Natural killer cell treated with Interleukin-12 subunit alpha and Interleukin-12 subunit beta and Interleukin-15 and Interleukin-18, amount 100 ng/mL, for 72 hours (primary cell): ENCODE data around the gene PPP2R2C. TPM values are rescaled to one million over a fixed set of nuclear protein-coding genes. Genes with fewer than 3 reads are reported as not detected.

Experiments used
- ATAC-seq, 2 donors: fragments of 150-1000 bp; cut with Tn5 transposase in 1 of 2; sonication (Bioruptor Pico), chemical (Tn5 transposase) in 1 of 2; 2 replicates each; pipeline ENCODE4 v1.10.0; 2021
- DNase-seq: peaks from one replicate; pipeline ENCODE4 v3.0.0; 2022; ENCODE audit warnings: low spot score
- H3K27ac Mint-ChIP-seq, 2 donors: 1 replicate in 1 of 2; 2 replicates in 1 of 2; pipeline ENCODE4 v1.8.0; 2022; ENCODE audit warnings: mixed read lengths in 2 of 2, mild to moderate bottlenecking in 1 of 2, moderate library complexity in 1 of 2
- H3K27me3 Mint-ChIP-seq, 2 donors: 1 replicate in 1 of 2; 2 replicates in 1 of 2; pipeline ENCODE4 v1.8.0; 2022; ENCODE audit warnings: mixed read lengths in 2 of 2
- H3K36me3 Mint-ChIP-seq: one replicate; pipeline ENCODE4 v1.8.0; 2022; ENCODE audit warnings: mixed read lengths
- H3K4me1 Mint-ChIP-seq, 2 donors: 1 replicate in 1 of 2; 2 replicates in 1 of 2; pipeline ENCODE4 v1.8.0; 2022; ENCODE audit warnings: low read depth in 2 of 2, mixed read lengths in 2 of 2, mild to moderate bottlenecking in 1 of 2
- H3K4me3 Mint-ChIP-seq: one replicate; pipeline ENCODE4 v1.8.0; 2022; ENCODE audit warnings: mixed read lengths
- H3K9me3 Mint-ChIP-seq: 2 replicates; pipeline ENCODE4 v1.8.0; 2022; ENCODE audit warnings: mixed read lengths
- total RNA-seq, 2 donors: library from RNA; stranded (reverse); gene quantifications; one replicate each; pipeline ENCODE4 v1.2.3, GENCODE V29; 2022

Gene PPP2R2C
- total RNA-seq, 2 donors from 2014 or later: not detected

- Mint-ChIP-seq H3K4me3 (no peak overlapping the region), H3K27ac (no peak overlapping the region), H3K9me3 (no peaks in the 10 kb centered on the region), H3K27me3 (peaks cover 6 to 11% of the 10 kb centered on the region in 2 donors), H3K36me3 (no peaks in the 10 kb centered on the region), H3K4me1 (no peaks in the 10 kb centered on the region)
- ATAC-seq: no peak
- no peak for DNase-seq
Measured at GRCh38 chr4:6381571-6382123, 90.8 kb downstream of the PPP2R2C start.

- H3K4me1 Mint-ChIP-seq: no peaks in the 10 kb centered on the region
- no peak overlapping the region for H3K27ac Mint-ChIP-seq
- H3K9me3 Mint-ChIP-seq: no peaks in the 10 kb centered on the region
- DNase-seq (no peak), ATAC-seq (no peak)
- H3K36me3 Mint-ChIP-seq: no peaks in the 10 kb centered on the region
- peaks cover 9 to 15% of the 10 kb centered on the region in 2 donors for H3K27me3 Mint-ChIP-seq
- no peak overlapping the region for H3K4me3 Mint-ChIP-seq
Measured at GRCh38 chr4:6380746-6381410, 91.5 kb downstream of the PPP2R2C start.

GRCh38 chr4:6379767-6380745 is 92.4 kb downstream of the PPP2R2C start:
- Mint-ChIP-seq H3K4me3 (no peak overlapping the region), H3K9me3 (no peaks in the 10 kb centered on the region), H3K4me1 (no peaks in the 10 kb centered on the region), H3K27me3 (peaks cover 9 to 15% of the 10 kb centered on the region in 2 donors), H3K36me3 (no peaks in the 10 kb centered on the region), H3K27ac (no peak overlapping the region)
- no peak for DNase-seq
- ATAC-seq: peak in 1 of 2 donors; percentile 32

- Mint-ChIP-seq H3K9me3 (no peaks in the 10 kb centered on the region), H3K4me1 (no peaks in the 10 kb centered on the region), H3K27ac (no peak overlapping the region), H3K36me3 (no peaks in the 10 kb centered on the region), H3K27me3 (peaks cover 9 to 15% of the 10 kb centered on the region in 2 donors), H3K4me3 (no peak overlapping the region)
- DNase-seq (no peak), ATAC-seq (no peak)
Measured at GRCh38 chr4:6378493-6379445, 93.6 kb downstream of the PPP2R2C start.

- no peak overlapping the region for H3K4me3 Mint-ChIP-seq
- H3K9me3 Mint-ChIP-seq: no peaks in the 10 kb centered on the region
- no peaks in the 10 kb centered on the region for H3K4me1 Mint-ChIP-seq
- H3K27me3 Mint-ChIP-seq: peaks cover 9 to 15% of the 10 kb centered on the region in 2 donors
- no peaks in the 10 kb centered on the region for H3K36me3 Mint-ChIP-seq
- DNase-seq: no peak
- H3K27ac Mint-ChIP-seq: no peak overlapping the region
- no peak for ATAC-seq
Measured at GRCh38 chr4:6377626-6378492, 94.6 kb downstream of the PPP2R2C start.

GRCh38 chr4:6375620-6376295 is 96.7 kb downstream of the PPP2R2C start:
- H3K9me3 Mint-ChIP-seq: no peaks in the 10 kb centered on the region
- no peaks in the 10 kb centered on the region for H3K4me1 Mint-ChIP-seq
- no peak overlapping the region for H3K4me3 Mint-ChIP-seq
- no peaks in the 10 kb centered on the region for H3K36me3 Mint-ChIP-seq
- H3K27ac Mint-ChIP-seq: no peak overlapping the region
- DNase-seq: no peak
- H3K27me3 Mint-ChIP-seq: peaks cover 9 to 15% of the 10 kb centered on the region in 2 donors
- no peak for ATAC-seq

GRCh38 chr4:6374575-6374974 is 97.8 kb downstream of the PPP2R2C start:
- no peaks in the 10 kb centered on the region for H3K9me3 Mint-ChIP-seq

GRCh38 chr4:6373541-6374410 is 98.6 kb downstream of the PPP2R2C start:
- H3K27me3 Mint-ChIP-seq: peaks cover 7 to 11% of the 10 kb centered on the region in 2 donors
- no peak overlapping the region for H3K27ac Mint-ChIP-seq
- no peak overlapping the region for H3K4me3 Mint-ChIP-seq
- no peak for ATAC-seq
- no peaks in the 10 kb centered on the region for H3K36me3 Mint-ChIP-seq
- no peaks in the 10 kb centered on the region for H3K4me1 Mint-ChIP-seq
- no peaks in the 10 kb centered on the region for H3K9me3 Mint-ChIP-seq
- no peak for DNase-seq

More at GRCh38 chr4:6374575-6374974, 97.8 kb downstream of the PPP2R2C start:
- no peak overlapping the region for H3K27ac Mint-ChIP-seq
- no peak for DNase-seq
- no peaks in the 10 kb centered on the region for H3K4me1 Mint-ChIP-seq
- peak in 1 of 2 donors; percentile 2 for ATAC-seq
- no peak overlapping the region for H3K4me3 Mint-ChIP-seq
- H3K36me3 Mint-ChIP-seq: no peaks in the 10 kb centered on the region
- H3K27me3 Mint-ChIP-seq: peaks cover 6 to 15% of the 10 kb centered on the region in 2 donors

GRCh38 chr4:6372649-6373525 is 99.5 kb downstream of the PPP2R2C start:
- Mint-ChIP-seq H3K9me3 (no peaks in the 10 kb centered on the region), H3K27me3 (peaks cover 15 to 18% of the 10 kb centered on the region in 2 donors), H3K4me1 (no peaks in the 10 kb centered on the region), H3K27ac (no peak overlapping the region), H3K36me3 (no peaks in the 10 kb centered on the region), H3K4me3 (no peak overlapping the region)
- DNase-seq (no peak), ATAC-seq (peak; percentile 39 to 55)

- Mint-ChIP-seq H3K36me3 (no peaks in the 10 kb centered on the region), H3K27me3 (peaks cover 13 to 16% of the 10 kb centered on the region in 2 donors), H3K4me3 (no peak overlapping the region), H3K4me1 (no peaks in the 10 kb centered on the region), H3K9me3 (no peaks in the 10 kb centered on the region), H3K27ac (no peak overlapping the region)
- ATAC-seq (no peak), DNase-seq (no peak)
Measured at GRCh38 chr4:6371812-6372211, 100.6 kb downstream of the PPP2R2C start.

- H3K9me3 Mint-ChIP-seq: no peaks in the 10 kb centered on the region
- H3K4me3 Mint-ChIP-seq: no peak overlapping the region
- H3K27ac Mint-ChIP-seq: no peak overlapping the region
- DNase-seq (no peak), ATAC-seq (no peak)
- no peaks in the 10 kb centered on the region for H3K36me3 Mint-ChIP-seq
- peaks cover 11% of the 10 kb centered on the region in 2 donors for H3K27me3 Mint-ChIP-seq
- no peaks in the 10 kb centered on the region for H3K4me1 Mint-ChIP-seq
Measured at GRCh38 chr4:6371271-6371670, 101.1 kb downstream of the PPP2R2C start.
